Prostate gland (tissue), 2 donors: Measurements from ENCODE around the gene OSBPL2. TPM values are rescaled to one million over a fixed set of nuclear protein-coding genes. Genes with fewer than 3 reads are reported as not detected.
A peak's percentile ranks its signal among the peaks of the same experiment; 100 is the strongest.

Experiments used
- DNase-seq: peaks from one replicate; pipeline ENCODE4 v3.0.0-alpha.2; 2019; ENCODE audit warnings: low spot score
- H3K27ac ChIP-seq, 2 donors: fragments of 200-600 bp; sonication (generic); 2 replicates each; pipeline ENCODE4 v1.5.1; 2017 to 2019
- H3K27me3 ChIP-seq: fragments of 200-600 bp; sonication (generic); replicated peaks from 2 replicates; pipeline ENCODE4 v1.5.1; 2019; ENCODE audit not compliant: insufficient read depth
- H3K36me3 ChIP-seq, 2 donors: fragments of 200-600 bp; sonication (generic); 1 replicate in 1 of 2; 2 replicates in 1 of 2; pipeline versions ENCODE4 v1.5.1 to v1.8.1; 2017 to 2019
- H3K4me1 ChIP-seq: fragments of 200-600 bp; sonication (generic); replicated peaks from 2 replicates; pipeline ENCODE4 v1.5.1; 2019
- H3K4me3 ChIP-seq, 2 donors: fragments of 200-600 bp; sonication (generic); 2 replicates each; pipeline ENCODE4 v1.5.1; 2017 to 2019
- H3K9me3 ChIP-seq: fragments of 200-600 bp; sonication (generic); 2 replicates; pipeline ENCODE4 v1.5.1; 2017
- CTCF ChIP-seq, 4 experiments: fragments of 200-600 bp in 2 of 4; fragments of 450-650 bp in 2 of 4; sonication (generic) in 2 of 4; IDR thresholded peaks; 1 replicate in 3 of 4; 2 replicates in 1 of 4; pipeline ENCODE4 v1.5.1; 2016 to 2019; ENCODE audit warnings: antibody characterized with exemption in 4 of 4, mild to moderate bottlenecking in 2 of 4, moderate library complexity in 2 of 4
- POLR2A ChIP-seq: fragments of 450-650 bp; IDR thresholded peaks from one replicate; pipeline ENCODE4 v1.6.1; 2016; ENCODE audit warnings: antibody characterized with exemption, mild to moderate bottlenecking
- POLR2AphosphoS5 ChIP-seq: sonication (generic); formaldehyde crosslinking; IDR thresholded peaks from one replicate; pipeline ENCODE4 v1.6.1; 2017; ENCODE audit warnings: antibody characterized with exemption
- WGBS: methylation state at CpG from one replicate; pipeline ENCODE4 v1.1.5; 2018; 5-methylcytosine and 5-hydroxymethylcytosine counted together
- intact Hi-C: fragments of 100-400 bp; cut with DNase I; formaldehyde crosslinking; loops from one replicate; pipeline ENCODE4 v1.14.2; 2022
- total RNA-seq, 2 donors: library from RNA; depleted of rRNA; stranded (reverse); fragments of >200 nt; gene quantifications; one replicate each; pipeline ENCODE4 v1.1.0, GENCODE V29; 2016

Gene OSBPL2
- total RNA-seq, 2 donors from 2014 or later: 33.5 to 50.6 TPM

GRCh38 chr20:62304331-62305148, 66.2 kb downstream of the OSBPL2 start:
- WGBS: 52% methylated on average over 29 of the region's 29 CpGs
- peaks cover 0 to 24% of the 10 kb centered on the region in 2 donors for H3K36me3 ChIP-seq
- H3K9me3 ChIP-seq: no peaks in the 10 kb centered on the region
- no peak for TF ChIP-seq CTCF (IDR thresholded peaks at IDR 0.05)
- no peak for TF ChIP-seq POLR2A
- no peak for TF ChIP-seq POLR2AphosphoS5
- peak overlapping the region in 1 of 2 donors; percentile 98 for H3K27ac ChIP-seq
- no peak for DNase-seq
- H3K4me1 ChIP-seq: peaks cover 28% of the 10 kb centered on the region
- no peaks in the 10 kb centered on the region for H3K27me3 ChIP-seq
- intact Hi-C loops: loop anchor here (10.0 kb wide), 1 partner anchor 190 kb away; no protein-coding TSS in a partner anchor
- peak overlapping the region; percentile 84 to 91 for H3K4me3 ChIP-seq

- Histone ChIP-seq H3K36me3 (peaks cover 0 to 24% of the 10 kb centered on the region in 2 donors), H3K27ac (peak overlapping the region in 1 of 2 donors; percentile 10), H3K4me1 (peaks cover 28% of the 10 kb centered on the region), H3K4me3 (peak overlapping the region in 1 of 2 donors; percentile 84), H3K9me3 (no peaks in the 10 kb centered on the region), H3K27me3 (no peaks in the 10 kb centered on the region)
- WGBS: 68% methylated on average over 18 of the region's 18 CpGs
- TF ChIP-seq POLR2A (no peak), POLR2AphosphoS5 (no peak), CTCF (IDR thresholded peaks at IDR 0.05) (no peak)
- no peak for DNase-seq
- intact Hi-C loops: loop anchor here (10.0 kb wide), 1 partner anchor 190 kb away; no protein-coding TSS in a partner anchor
Measured at GRCh38 chr20:62305149-62305764, 66.9 kb downstream of the OSBPL2 start.

GRCh38 chr20:62305765-62306413, 67.6 kb downstream of the OSBPL2 start:
- peak overlapping the region in 1 of 2 donors; percentile 10 for H3K27ac ChIP-seq
- no peak overlapping the region for H3K4me3 ChIP-seq
- no peak for DNase-seq
- H3K4me1 ChIP-seq: peaks cover 28% of the 10 kb centered on the region
- WGBS: 82% methylated on average over 33 of the region's 33 CpGs
- H3K9me3 ChIP-seq: no peaks in the 10 kb centered on the region
- no peaks in the 10 kb centered on the region for H3K27me3 ChIP-seq
- H3K36me3 ChIP-seq: peaks cover 0 to 24% of the 10 kb centered on the region in 2 donors
- TF ChIP-seq CTCF (IDR thresholded peaks at IDR 0.05) (no peak), POLR2AphosphoS5 (no peak), POLR2A (no peak)
- intact Hi-C loops: loop anchor here (10.0 kb wide), 1 partner anchor 189 kb away; no protein-coding TSS in a partner anchor

- H3K27ac ChIP-seq: peak overlapping the region in 1 of 2 donors; percentile 23
- intact Hi-C loops: loop anchor here (10.0 kb wide), 1 partner anchor 188 kb away; no protein-coding TSS in a partner anchor
- no peaks in the 10 kb centered on the region for H3K9me3 ChIP-seq
- H3K36me3 ChIP-seq: peaks cover 0 to 24% of the 10 kb centered on the region in 2 donors
- DNase-seq: no peak
- no peak overlapping the region for H3K4me3 ChIP-seq
- H3K27me3 ChIP-seq: no peaks in the 10 kb centered on the region
- peaks cover 28% of the 10 kb centered on the region for H3K4me1 ChIP-seq
- TF ChIP-seq POLR2AphosphoS5: no peak
- no peak for TF ChIP-seq CTCF (IDR thresholded peaks at IDR 0.05)
- no peak for TF ChIP-seq POLR2A
- 78% methylated on average over 26 of the region's 27 CpGs for WGBS
Measured at GRCh38 chr20:62306414-62307187, 68.3 kb downstream of the OSBPL2 start.
